Measurements from ENCODE around the gene PHF12. TPM values are rescaled to one million over a fixed set of nuclear protein-coding genes. Genes with fewer than 3 reads are reported as not detected.

PHF12 gene
- total RNA-seq, 1 experiment from 2014 or later: 35.7 TPM

- no peak for TF ChIP-seq MAX (IDR thresholded peaks at IDR 0.05)
- TF ChIP-seq SP1 (IDR thresholded peaks at IDR 0.05; ENCODE audit: low read depth): no peak
- TF ChIP-seq YY1 (IDR thresholded peaks at IDR 0.05; ENCODE audit: extremely low read depth, insufficient replicate concordance, low read depth, low read length): no peak
- TF ChIP-seq EGR1 (IDR thresholded peaks at IDR 0.05; ENCODE audit: low read depth): no peak
- no peak for TF ChIP-seq CBX3 (IDR thresholded peaks at IDR 0.05; ENCODE audit: low read depth)
- no peak for TF ChIP-seq CTCF (IDR thresholded peaks at IDR 0.05 in 2 of 3, conservative IDR thresholded peaks at IDR 0.05 in 1 of 3; ENCODE audit: borderline replicate concordance in 1 of 3, insufficient read depth in 1 of 3, low read depth in 2 of 3, low read length in 2 of 3)
- TF ChIP-seq EZH2 (IDR thresholded peaks at IDR 0.05): no peak
- TF ChIP-seq REST (IDR thresholded peaks at IDR 0.05; ENCODE audit: low read depth): no peak
- no peak for TF ChIP-seq ELF1 (IDR thresholded peaks at IDR 0.05; ENCODE audit: borderline replicate concordance, low read depth)
- ChIA-PET CTCF (interaction anchor here (1.8 kb wide), 1 partner anchor 11 kb away, joined by 4 read pairs; no protein-coding TSS in a partner anchor), RAD21 (ENCODE audit: low non-redundant PET in 1 of 2, low total read pairs in 2 of 2, uncharacterized antibody in 2 of 2, unreplicated experiment in 2 of 2) (no interaction called here), POLR2A (no interaction called here)
- H3K27ac ChIP-seq (ENCODE audit: low read depth, low read length): no peak overlapping the region
- intact Hi-C loops (cut with micrococcal nuclease): loop anchor here (10.0 kb wide), 1 partner anchor 262 kb away; the partner anchor contains the start of gene BLTP2
- H3K4me3 ChIP-seq (replicated peaks in 1 of 2; ENCODE audit: low read depth in 1 of 2, low read length in 2 of 2): no peak overlapping the region
- no peaks in the 10 kb centered on the region for H3K9me2 ChIP-seq (ENCODE audit: insufficient read depth)
- peaks cover 37 to 42% of the 10 kb centered on the region in 2 experiments for H3K36me3 ChIP-seq (ENCODE audit: control insufficient read depth in 1 of 2, insufficient read depth in 2 of 2, low read length in 2 of 2)
- no peaks in the 10 kb centered on the region for H3K79me2 ChIP-seq (ENCODE audit: insufficient read depth, low read length)
- no peak overlapping the region for H3K9ac ChIP-seq (ENCODE audit: low read length)
- ATAC-seq (no peak), DNase-seq (ENCODE audit: low read depth, low spot score) (no peak)
- peaks cover 3 to 11% of the 10 kb centered on the region in 2 experiments; a peak in 3 of 4 replicates for H3K4me1 ChIP-seq (ENCODE audit: control insufficient read depth in 1 of 2, insufficient read depth in 2 of 2, low read length in 2 of 2)
- no peak overlapping the region for H3K4me2 ChIP-seq (ENCODE audit: low read length)
- no TSS peak for BruUV-seq (replicated peaks)
- no peaks in the 10 kb centered on the region for H3K9me3 ChIP-seq (ENCODE audit: control insufficient read depth in 1 of 2, insufficient read depth in 1 of 2, low read depth in 1 of 2, low read length in 2 of 2)
- H2AFZ ChIP-seq (ENCODE audit: low read depth, low read length, poor library complexity, severe bottlenecking): no peak overlapping the region
- no peaks in the 10 kb centered on the region for H4K20me1 ChIP-seq (ENCODE audit: insufficient read depth)
- no peaks in the 10 kb centered on the region for H3K27me3 ChIP-seq (ENCODE audit: insufficient read depth, low read length)
Measured at GRCh38 chr17:28906706-28907438, 44.4 kb downstream of the PHF12 start.
